Measurements from ENCODE around the gene AGPAT1. TPM values are rescaled to one million over a fixed set of nuclear protein-coding genes. Genes with fewer than 3 reads are reported as not detected.
A peak's percentile ranks its signal among the peaks of the same experiment; 100 is the strongest.
"Not testable (repeated sequence)": the region's sequence is repeated elsewhere in the genome, so short reads cannot be mapped to it uniquely, and the experiment has no call there.

AGPAT1 gene
- polyA plus RNA-seq, 5 donors, result 65.1 to 83.4 (median 71.7) TPM

DNA sequence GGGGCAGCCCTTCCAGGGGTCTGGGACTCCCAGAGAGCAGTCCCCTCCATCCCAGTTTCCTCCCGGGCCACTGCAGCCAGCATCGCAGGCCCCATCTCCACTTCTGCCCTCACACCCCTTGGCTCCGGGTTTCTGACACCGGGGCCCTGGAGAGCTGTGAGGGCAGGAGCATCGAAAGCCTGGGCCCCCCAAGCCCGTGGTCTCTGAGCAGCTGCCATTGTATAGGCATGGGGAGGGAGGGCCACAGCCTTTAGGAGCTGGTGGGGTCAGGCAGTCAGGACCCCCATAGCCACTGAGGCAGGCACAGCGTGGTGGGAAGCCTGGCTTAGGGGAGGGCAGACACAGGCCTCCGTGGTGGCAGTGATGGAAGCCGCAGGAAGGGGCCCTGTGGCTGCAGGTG, 26.3 kb upstream of the AGPAT1 start:
- DNase-seq, result no peak

GRCh38 chr6:32200711-32201475, 25.0 kb upstream of the AGPAT1 start:
- no peak for DNase-seq

DNA sequence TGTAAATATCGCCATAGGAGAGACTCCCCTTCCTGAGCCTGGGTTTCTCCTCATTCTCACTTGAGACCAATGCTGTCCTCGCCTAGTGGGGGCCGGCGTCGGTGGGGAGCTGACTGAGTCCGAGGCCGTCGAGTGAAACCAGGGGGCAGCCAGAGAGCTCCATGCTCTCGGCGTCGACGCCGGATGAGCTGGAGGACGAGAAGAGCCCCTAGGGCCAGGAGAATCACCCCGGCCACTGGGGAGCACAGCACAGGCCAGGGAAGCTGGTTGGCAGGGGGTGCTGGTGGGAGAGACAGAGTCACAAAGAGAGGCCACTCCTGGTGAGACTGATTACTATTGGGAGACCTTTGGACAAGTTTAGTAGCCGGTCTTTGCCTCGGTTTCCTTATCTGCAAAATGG, 23.0 kb upstream of the AGPAT1 start:
- DNase-seq, result no peak

- no peak for DNase-seq
These were observed 22.4 kb upstream of the AGPAT1 start for GRCh38 chr6:32198345-32198696.

DNA sequence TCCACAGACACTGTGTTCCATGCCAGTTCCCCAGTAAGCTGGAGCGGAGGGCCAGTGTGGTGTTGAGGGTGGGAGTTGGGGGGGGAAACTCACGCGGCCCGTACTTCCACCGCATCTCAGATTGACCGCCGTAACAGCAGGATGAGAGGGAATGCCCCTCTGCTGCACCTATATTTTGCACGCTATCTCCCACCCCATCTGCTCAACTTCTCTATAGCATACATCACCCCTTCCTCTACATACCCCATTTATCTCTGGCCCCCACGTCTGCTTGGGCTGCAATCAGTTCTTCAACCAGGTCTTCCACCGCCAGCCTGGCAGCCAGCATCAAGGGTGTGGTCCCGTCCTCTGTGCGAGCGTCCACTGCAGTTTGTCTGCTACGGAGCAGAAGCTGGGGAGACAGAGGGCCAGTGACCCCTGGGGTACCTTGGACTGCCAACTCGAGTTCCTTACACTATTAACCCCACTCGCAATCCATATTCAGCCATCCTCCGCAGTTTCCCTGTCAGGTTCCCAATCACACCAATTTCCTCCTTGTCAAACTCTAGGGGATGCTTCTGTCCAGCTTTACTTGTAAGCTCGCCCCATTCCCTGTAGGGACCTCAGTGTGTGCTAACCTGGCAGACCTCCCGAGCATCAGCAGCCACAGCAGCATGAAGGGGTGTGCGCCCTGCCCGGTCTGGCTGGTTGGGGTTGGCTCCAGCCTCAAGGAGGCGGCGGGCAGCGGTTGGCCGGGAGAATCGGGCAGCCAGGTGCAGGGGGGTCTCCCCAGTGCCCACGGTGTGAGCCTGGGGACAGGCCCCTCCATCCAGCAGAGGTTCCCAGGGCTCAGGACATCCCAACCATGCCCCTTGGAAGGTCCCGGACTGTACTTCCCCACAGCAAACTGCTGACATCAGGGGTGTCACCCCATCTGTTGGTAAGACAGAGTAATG, 21.1 kb upstream of the AGPAT1 start:
- DNase-seq, result no peak

DNA sequence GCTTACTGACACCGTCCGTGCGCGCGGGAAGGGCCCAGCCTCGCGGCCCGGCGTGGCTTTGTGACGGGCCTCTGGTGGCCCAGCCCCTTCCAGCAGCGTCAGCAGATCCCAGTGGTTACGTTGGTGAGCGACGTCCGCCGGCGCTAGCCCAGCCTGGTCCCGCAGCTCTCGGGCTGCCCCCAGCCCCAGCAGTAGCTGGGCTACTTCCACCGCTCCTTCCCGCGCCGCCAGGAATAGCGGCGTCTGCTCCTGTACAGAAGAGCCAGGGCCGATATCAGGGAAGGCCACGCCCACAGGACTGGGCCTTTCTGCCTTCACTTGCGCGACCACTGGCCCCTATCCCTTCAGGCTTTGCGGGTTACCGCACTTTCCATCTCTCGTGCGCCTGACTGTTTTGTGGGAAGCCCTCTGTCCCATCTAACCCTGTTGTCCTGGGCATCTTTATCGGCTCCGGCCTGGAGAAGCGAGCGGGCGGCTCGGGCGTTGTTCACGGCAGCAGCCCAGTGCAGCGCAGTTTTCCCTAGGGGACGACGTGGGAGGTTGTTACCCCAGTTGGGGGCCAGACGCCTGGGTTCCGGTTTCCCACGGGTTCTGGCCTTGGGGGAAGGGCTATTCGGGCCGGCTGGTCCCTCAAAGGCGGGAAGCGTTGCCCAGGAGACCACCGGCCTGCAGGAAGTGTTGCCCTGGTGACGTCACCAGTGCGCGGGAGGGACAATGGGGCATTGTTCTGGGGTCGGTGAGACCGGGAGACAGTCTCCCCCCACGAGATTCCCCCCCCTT, 20.2 kb upstream of the AGPAT1 start:
- peak; percentile 92 to 95 for DNase-seq

DNA sequence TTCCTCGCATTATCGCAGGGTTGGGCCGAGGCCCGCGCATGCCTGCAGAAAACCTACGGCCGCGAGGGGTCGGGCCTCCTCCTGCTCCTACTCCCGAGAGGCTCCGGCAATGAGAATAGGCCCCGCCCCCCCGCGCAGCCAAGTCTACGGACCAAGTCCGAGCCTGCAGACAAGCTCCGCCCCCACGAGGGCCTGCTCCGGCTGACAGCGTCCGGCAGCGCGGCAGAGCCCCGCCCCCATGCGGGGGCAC, 19.7 kb upstream of the AGPAT1 start:
- peak; percentile 100 for DNase-seq

GRCh38 chr6:32194825-32195651, 19.2 kb upstream of the AGPAT1 start:
- no peak for DNase-seq

GRCh38 chr6:32194388-32194787, 18.5 kb upstream of the AGPAT1 start:
- DNase-seq, result no peak

DNA sequence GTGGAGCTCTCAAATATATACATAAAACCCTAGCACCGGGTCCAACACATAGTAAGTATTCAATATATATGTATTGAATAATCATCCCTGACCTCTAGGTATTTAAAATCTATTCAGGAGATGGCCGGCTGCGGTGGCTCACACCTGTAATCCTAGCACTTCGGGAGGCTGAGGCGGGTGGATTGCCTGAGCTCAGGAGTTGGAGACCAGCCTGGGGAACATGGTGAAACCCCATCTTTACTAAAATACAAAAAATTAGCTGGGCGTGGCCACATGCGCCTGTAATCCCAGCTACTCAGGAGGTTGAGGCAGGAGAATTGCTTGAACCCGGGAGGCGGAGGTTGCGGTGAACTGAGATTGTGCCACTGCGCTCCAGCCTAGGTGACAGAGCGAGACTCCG, 17.2 kb upstream of the AGPAT1 start:
- DNase-seq, result not testable (repeated sequence)

GRCh38 chr6:32192608-32193039, 16.7 kb upstream of the AGPAT1 start, which contains the start of gene GPSM3:
GPSM3 (minus strand) TSS chr6:32192643; CDS start chr6:32192513, 130 bp downstream.
- DNase-seq, result no peak

GRCh38 chr6:32191696-32192607, 16.1 kb upstream of the AGPAT1 start:
- DNase-seq, result no peak

DNA sequence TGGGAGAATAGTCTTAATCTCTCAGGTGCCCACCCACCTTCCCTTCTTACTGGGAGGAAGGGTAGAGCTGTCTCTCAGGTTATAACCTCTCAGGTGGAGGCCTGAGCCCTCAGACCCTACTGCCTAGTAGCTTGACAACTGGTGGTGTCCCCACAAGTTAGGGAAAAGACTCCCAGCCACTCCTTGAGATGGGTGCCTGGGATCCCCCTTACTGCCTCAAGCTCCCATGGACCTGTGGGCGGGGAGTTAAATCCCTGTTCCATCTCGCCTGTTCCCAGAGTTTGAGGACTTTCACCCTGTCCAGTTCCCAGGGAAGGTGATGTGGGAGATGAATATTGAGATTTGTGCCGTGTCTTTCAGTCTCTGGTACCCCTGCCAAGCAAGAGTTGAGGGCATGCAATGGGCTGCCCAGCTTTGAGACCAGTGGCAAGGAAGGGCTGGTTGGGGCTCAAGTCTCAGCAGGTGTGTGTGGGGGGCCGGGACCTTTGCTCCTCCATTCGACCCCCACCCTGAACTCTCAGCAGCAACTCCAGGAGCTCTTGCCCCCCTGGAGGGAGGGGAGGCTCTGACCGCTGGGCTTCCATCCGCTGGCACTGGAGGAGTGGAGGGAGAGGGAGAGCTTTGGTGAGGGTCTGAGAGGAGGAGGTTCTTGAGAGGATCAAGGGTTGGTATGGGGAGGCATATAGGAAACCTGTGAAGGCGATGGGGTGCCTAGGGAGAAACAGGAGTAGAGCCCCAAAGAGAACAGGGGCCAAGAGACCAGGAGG, 15.2 kb upstream of the AGPAT1 start:
- DNase-seq, result no peak

GRCh38 chr6:32190054-32190851, 14.4 kb upstream of the AGPAT1 start, which contains the start of gene PBX2:
PBX2 (minus strand) TSS chr6:32190202; CDS start chr6:32189915, 287 bp downstream.
- DNase-seq, result peak; percentile 93 to 94

GRCh38 chr6:32189742-32190053, 13.8 kb upstream of the AGPAT1 start:
- no peak for DNase-seq

DNA sequence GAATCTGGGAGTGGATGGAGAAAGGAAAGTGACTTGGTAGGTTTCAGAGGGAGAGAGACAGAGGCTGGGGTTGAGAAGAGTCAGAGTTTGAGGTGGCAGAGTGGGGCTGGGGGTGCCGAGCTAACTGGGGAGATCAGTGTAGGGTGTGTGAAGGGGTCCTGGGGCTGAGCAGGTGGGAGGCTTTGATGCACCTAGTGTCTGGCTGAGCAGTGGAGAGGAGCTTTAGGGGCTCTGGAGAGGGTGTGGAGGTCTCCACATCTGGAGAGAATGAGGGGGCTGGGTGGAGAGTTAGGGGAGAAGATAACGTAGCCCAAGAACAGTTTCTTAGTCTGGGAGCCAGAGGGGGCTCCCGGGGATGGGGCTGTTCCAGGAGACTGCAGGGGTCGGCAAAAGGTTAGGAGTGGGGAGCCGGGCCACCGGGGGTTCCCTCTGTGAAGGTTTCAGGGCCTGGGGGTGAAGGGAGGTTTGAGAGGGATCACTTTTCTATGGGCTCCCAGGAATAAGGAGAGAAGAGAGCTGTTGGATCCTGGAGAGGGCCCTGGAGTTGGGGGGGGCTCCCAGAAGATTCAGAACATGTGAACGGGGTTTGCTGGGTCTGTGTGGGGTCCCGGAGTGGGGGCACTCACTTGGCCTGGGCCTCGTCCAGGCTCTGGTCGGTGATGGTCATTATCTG, 13.3 kb upstream of the AGPAT1 start:
- no peak for DNase-seq

DNA sequence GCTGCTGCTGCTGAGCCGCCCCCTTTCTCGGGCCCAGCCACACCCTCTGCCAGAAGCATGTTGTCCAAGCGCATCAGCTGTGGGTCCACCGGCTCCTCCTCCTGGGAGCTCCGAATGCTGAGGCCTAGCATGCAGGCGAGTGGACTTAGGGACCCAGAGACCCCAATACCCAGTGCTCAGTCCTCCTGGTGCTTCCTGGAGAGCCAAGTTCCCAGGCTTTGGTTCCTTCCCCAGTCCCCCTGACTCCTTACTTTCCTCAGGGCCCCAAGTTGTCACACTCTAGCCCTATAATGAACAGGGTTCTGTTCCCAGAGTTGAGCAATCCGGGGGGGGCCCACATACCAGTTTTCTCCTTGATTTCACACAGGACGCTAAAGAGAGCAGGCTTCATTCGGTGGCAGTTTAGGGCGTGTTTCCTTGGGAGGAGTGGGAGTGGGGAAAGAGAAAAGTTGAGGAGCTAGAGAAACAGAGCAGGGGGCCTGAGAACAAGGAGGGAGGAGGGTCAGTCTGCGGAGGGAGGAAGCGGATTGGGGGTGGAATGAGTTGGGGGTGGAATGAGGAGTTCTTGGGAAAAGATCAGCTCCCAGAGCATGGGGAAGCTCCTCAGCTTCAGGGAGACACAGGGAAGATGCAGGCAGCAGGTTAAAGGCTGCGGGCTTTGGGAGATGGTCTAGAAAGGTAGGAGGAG, 12.6 kb upstream of the AGPAT1 start:
- no peak for DNase-seq

All from right lung (tissue), 5 donors.